CD14-positive monocyte (primary cell): ENCODE measurements around the gene ZNF195. TPM values are rescaled to one million over a fixed set of nuclear protein-coding genes. Genes with fewer than 3 reads are reported as not detected.

ENCODE experiments used
- DNase-seq, 3 donors: peaks; one replicate each; pipeline ENCODE4 v3.0.0-alpha.2; 2011 to 2022
- H2AFZ ChIP-seq: 2 replicates; pipeline ENCODE4 v1.6.0; 2012; ENCODE audit warnings: mild to moderate bottlenecking, low read depth, low read length, inconsistent platforms; ENCODE audit not compliant: insufficient read depth, poor library complexity, severe bottlenecking
- H3K27ac ChIP-seq, 2 donors: 1 replicate in 1 of 2; 2 replicates in 1 of 2; pipeline ENCODE4 v1.5.1; 2012 to 2013; ENCODE audit warnings: low read length in 2 of 2, control low read depth in 1 of 2, inconsistent platforms in 1 of 2, low read depth in 1 of 2, mild to moderate bottlenecking in 1 of 2
- H3K27me3 ChIP-seq, 2 donors: one replicate each; pipeline versions ENCODE4 v1.6.0 to v1.6.1; 2011 to 2013; ENCODE audit warnings: low read length in 2 of 2; ENCODE audit not compliant: control insufficient read depth in 2 of 2, insufficient read depth in 2 of 2
- H3K36me3 ChIP-seq, 2 donors: replicated peaks in 1 of 2; 1 replicate in 1 of 2; 2 replicates in 1 of 2; pipeline versions ENCODE4 v1.5.1 to v1.6.1; 2012 to 2013; ENCODE audit warnings: low read length in 2 of 2, control low read depth in 1 of 2, inconsistent platforms in 1 of 2, mild to moderate bottlenecking in 1 of 2; ENCODE audit not compliant: insufficient read depth in 2 of 2, control insufficient read depth in 1 of 2
- H3K4me1 ChIP-seq, 2 donors: 1 replicate in 1 of 2; 2 replicates in 1 of 2; pipeline versions ENCODE4 v1.5.1 to v1.6.1; 2012 to 2013; ENCODE audit warnings: low read length in 2 of 2, control low read depth in 1 of 2, inconsistent platforms in 1 of 2, mild to moderate bottlenecking in 1 of 2, moderate library complexity in 1 of 2; ENCODE audit not compliant: insufficient read depth in 2 of 2, control insufficient read depth in 1 of 2
- H3K4me2 ChIP-seq: replicated peaks from 2 replicates; pipeline ENCODE3; 2012; ENCODE audit warnings: low read length, moderate library complexity, mild to moderate bottlenecking; ENCODE audit not compliant: poor library complexity, severe bottlenecking; ENCODE audit errors: extremely low read depth
- H3K4me3 ChIP-seq, 3 experiments: fragments of 200-600 bp in 1 of 3; sonication (generic) in 1 of 3; replicated peaks in 1 of 3; 1 replicate in 2 of 3; 2 replicates in 1 of 3; pipeline ENCODE4 v1.5.1; 2011 to 2013; ENCODE audit warnings: low read length in 3 of 3, mild to moderate bottlenecking in 3 of 3, control low read depth in 2 of 3, low read depth in 2 of 3, inconsistent platforms in 1 of 3, moderate library complexity in 1 of 3
- H3K79me2 ChIP-seq: 2 replicates; pipeline ENCODE4 v1.6.0; 2012; ENCODE audit warnings: mild to moderate bottlenecking, control low read depth, inconsistent platforms, low read length, moderate library complexity; ENCODE audit not compliant: insufficient read depth
- H3K9ac ChIP-seq: 2 replicates; pipeline ENCODE4 v1.6.0; 2017; ENCODE audit warnings: low read length, mild to moderate bottlenecking; ENCODE audit not compliant: insufficient read depth, poor library complexity, severe bottlenecking
- H3K9me3 ChIP-seq, 2 donors: replicated peaks in 1 of 2; 1 replicate in 1 of 2; 2 replicates in 1 of 2; pipeline versions ENCODE4 v1.5.1 to v1.6.1; 2012 to 2013; ENCODE audit warnings: low read length in 2 of 2, control low read depth in 1 of 2; ENCODE audit not compliant: control insufficient read depth in 1 of 2, insufficient read depth in 1 of 2
- H4K20me1 ChIP-seq: 2 replicates; pipeline ENCODE4 v1.6.0; 2012; ENCODE audit warnings: mild to moderate bottlenecking, low read length, control low read depth, moderate library complexity; ENCODE audit not compliant: insufficient read depth
- H3K27ac Mint-ChIP-seq, 7 donors: one replicate each; pipeline ENCODE4 v1.8.0; 2020; ENCODE audit warnings: mild to moderate bottlenecking in 7 of 7, mixed read lengths in 7 of 7, moderate library complexity in 6 of 7, inconsistent platforms in 2 of 7
- H3K27me3 Mint-ChIP-seq, 3 donors: one replicate each; pipeline ENCODE4 v1.8.0; 2021 to 2022; ENCODE audit warnings: low read depth in 3 of 3, mild to moderate bottlenecking in 3 of 3, mixed read lengths in 3 of 3, moderate library complexity in 3 of 3, inconsistent platforms in 1 of 3
- H3K36me3 Mint-ChIP-seq, 2 donors: one replicate each; pipeline ENCODE4 v1.8.0; 2020; ENCODE audit warnings: mixed read lengths in 2 of 2, inconsistent platforms in 1 of 2, mild to moderate bottlenecking in 1 of 2
- H3K4me1 Mint-ChIP-seq: one replicate; pipeline ENCODE4 v1.8.0; 2020; ENCODE audit warnings: mild to moderate bottlenecking, mixed read lengths
- H3K4me3 Mint-ChIP-seq, 2 donors: one replicate each; pipeline ENCODE4 v1.8.0; 2020; ENCODE audit warnings: mild to moderate bottlenecking in 2 of 2, mixed read lengths in 2 of 2, moderate library complexity in 1 of 2
- H3K9me3 Mint-ChIP-seq, 7 donors: one replicate each; pipeline ENCODE4 v1.8.0; 2020 to 2022; ENCODE audit warnings: mixed read lengths in 7 of 7, mild to moderate bottlenecking in 6 of 7, moderate library complexity in 6 of 7, inconsistent platforms in 2 of 7
- WGBS: methylation state at CpG from one replicate; pipeline ENCODE4 v1.1.5; 2013; ENCODE audit warnings: missing lambda C conversion rate; ENCODE audit not compliant: insufficient coverage; 5-methylcytosine and 5-hydroxymethylcytosine counted together
- intact Hi-C, 2 donors: fragments of 100-400 bp; cut with micrococcal nuclease; formaldehyde crosslinking; loops; one replicate each; pipeline versions ENCODE4 v1.15.0 to v1.15.1; 2023
- polyA plus RNA-seq, 3 donors: library from polyadenylated mRNA; depleted of rRNA in 1 of 3; unstranded in 2 of 3; stranded (reverse) in 1 of 3; fragments of 300-500 nt in 2 of 3; fragments of >200 nt in 1 of 3; fragmentation: Illumina TruSeq in 2 of 3; gene quantifications; 1 replicate in 2 of 3; 2 replicates in 1 of 3; pipeline ENCODE4 v1.2.3, GENCODE V29; 2012 to 2021
- TF ChIP-seq, protein P1 (sequence below): fragments of 200-600 bp; IDR thresholded peaks from one replicate; pipeline ENCODE4 v1.8.0; 2022; ENCODE audit warnings: antibody characterized with exemption, mild to moderate bottlenecking

ZNF195 gene
- polyA plus RNA-seq, 3 donors: 10.7 to 24.7 (median 13.5) TPM

- WGBS: 82% methylated on average over 7 of the region's 11 CpGs
- Mint-ChIP-seq H3K27ac (no peak overlapping the region), H3K27me3 (peaks cover 0 to 5% (median 0%) of the 10 kb centered on the region in 3 donors), H3K4me1 (no peaks in the 10 kb centered on the region), H3K36me3 (peaks cover 47% of the 10 kb centered on the region in 2 donors), H3K4me3 (no peak overlapping the region), H3K9me3 (peaks cover 9 to 60% (median 40%) of the 10 kb centered on the region in 7 donors)
- Histone ChIP-seq H3K36me3 (peaks cover 39 to 55% of the 10 kb centered on the region in 2 donors), H3K9me3 (peaks cover 66 to 99% of the 10 kb centered on the region in 2 donors), H3K79me2 (no peaks in the 10 kb centered on the region), H3K4me3 (peak overlapping the region in 1 of 3 experiments; percentile 18), H2AFZ (no peak overlapping the region), H4K20me1 (no peaks in the 10 kb centered on the region), H3K4me1 (no peaks in the 10 kb centered on the region), H3K27me3 (no peaks in the 10 kb centered on the region), H3K4me2 (no peak overlapping the region), H3K27ac (no peak overlapping the region), H3K9ac (no peak overlapping the region)
- DNase-seq: no peak
- intact Hi-C loops: loop anchor here in 1 of 2 donors (10.0 kb wide), 1 partner anchor 47 kb away; no protein-coding TSS in a partner anchor
- TF ChIP-seq, protein P1, sequence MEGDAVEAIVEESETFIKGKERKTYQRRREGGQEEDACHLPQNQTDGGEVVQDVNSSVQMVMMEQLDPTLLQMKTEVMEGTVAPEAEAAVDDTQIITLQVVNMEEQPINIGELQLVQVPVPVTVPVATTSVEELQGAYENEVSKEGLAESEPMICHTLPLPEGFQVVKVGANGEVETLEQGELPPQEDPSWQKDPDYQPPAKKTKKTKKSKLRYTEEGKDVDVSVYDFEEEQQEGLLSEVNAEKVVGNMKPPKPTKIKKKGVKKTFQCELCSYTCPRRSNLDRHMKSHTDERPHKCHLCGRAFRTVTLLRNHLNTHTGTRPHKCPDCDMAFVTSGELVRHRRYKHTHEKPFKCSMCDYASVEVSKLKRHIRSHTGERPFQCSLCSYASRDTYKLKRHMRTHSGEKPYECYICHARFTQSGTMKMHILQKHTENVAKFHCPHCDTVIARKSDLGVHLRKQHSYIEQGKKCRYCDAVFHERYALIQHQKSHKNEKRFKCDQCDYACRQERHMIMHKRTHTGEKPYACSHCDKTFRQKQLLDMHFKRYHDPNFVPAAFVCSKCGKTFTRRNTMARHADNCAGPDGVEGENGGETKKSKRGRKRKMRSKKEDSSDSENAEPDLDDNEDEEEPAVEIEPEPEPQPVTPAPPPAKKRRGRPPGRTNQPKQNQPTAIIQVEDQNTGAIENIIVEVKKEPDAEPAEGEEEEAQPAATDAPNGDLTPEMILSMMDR: no peak
Measured at GRCh38 chr11:3357994-3358676, 20.8 kb downstream of the ZNF195 start.

- peak overlapping the region in 1 of 3 experiments; percentile 18 for H3K4me3 ChIP-seq
- H3K4me1 ChIP-seq: no peaks in the 10 kb centered on the region
- no peaks in the 10 kb centered on the region for H4K20me1 ChIP-seq
- DNase-seq: no peak
- peaks cover 30 to 47% of the 10 kb centered on the region in 2 donors for H3K36me3 ChIP-seq
- no peaks in the 10 kb centered on the region for H3K79me2 ChIP-seq
- intact Hi-C loops: loop anchor here in 1 of 2 donors (10.0 kb wide), 1 partner anchor 47 kb away; no protein-coding TSS in a partner anchor
- no peak overlapping the region for H3K4me2 ChIP-seq
- Mint-ChIP-seq H3K27ac (no peak overlapping the region), H3K27me3 (peaks cover 0 to 5% (median 0%) of the 10 kb centered on the region in 3 donors), H3K4me3 (no peak overlapping the region), H3K9me3 (peaks cover under 1 to 52% (median 35%) of the 10 kb centered on the region in 7 donors), H3K36me3 (peaks cover 39% of the 10 kb centered on the region in 2 donors), H3K4me1 (no peaks in the 10 kb centered on the region)
- no peak overlapping the region for H3K9ac ChIP-seq
- H3K27me3 ChIP-seq: no peaks in the 10 kb centered on the region
- peaks cover 72 to 98% of the 10 kb centered on the region in 2 donors for H3K9me3 ChIP-seq
- TF ChIP-seq, protein P1: no peak
- no peak overlapping the region for H3K27ac ChIP-seq
- H2AFZ ChIP-seq: no peak overlapping the region
- WGBS: 100% methylated on average over 11 of the region's 11 CpGs
Measured at GRCh38 chr11:3357302-3357701, 21.6 kb downstream of the ZNF195 start.
